NCI-H524 treated with DMSO at 0.1 percent for 48 hours (cell line): ENCODE measurements around the gene TCL1A.
"Not testable (repeated sequence)": the region's sequence is repeated elsewhere in the genome, so short reads cannot be mapped to it uniquely, and the experiment has no call there.

Source experiments
- DNase-seq: peaks from one replicate; lab custom pipeline; 2025; lab: John Stamatoyannopoulos, UW

Gene TCL1A

GRCh38 chr14:95677179-95677835 is 36.6 kb downstream of the TCL1A start:
- no peak for DNase-seq

GRCh38 chr14:95675486-95675885 is 38.4 kb downstream of the TCL1A start:
- no peak for DNase-seq

GRCh38 chr14:95674613-95675012 is 39.3 kb downstream of the TCL1A start:
- DNase-seq: no peak

GRCh38 chr14:95668235-95668772 is 45.6 kb downstream of the TCL1A start:
- no peak for DNase-seq

GRCh38 chr14:95667249-95667693 is 46.7 kb downstream of the TCL1A start:
- DNase-seq: no peak

GRCh38 chr14:95666450-95666849 is 47.5 kb downstream of the TCL1A start:
- no peak for DNase-seq

- not testable (repeated sequence) for DNase-seq
Measured at GRCh38 chr14:95665530-95665929, 48.4 kb downstream of the TCL1A start.

- no peak for DNase-seq
Measured at GRCh38 chr14:95664546-95664945, 49.4 kb downstream of the TCL1A start.

- DNase-seq: no peak
Measured at GRCh38 chr14:95664066-95664465, 49.9 kb downstream of the TCL1A start.

GRCh38 chr14:95663226-95663797 is 50.6 kb downstream of the TCL1A start:
- no peak for DNase-seq

- no peak for DNase-seq
Measured at GRCh38 chr14:95662376-95663186, 51.3 kb downstream of the TCL1A start.

- DNase-seq: no peak
Measured at GRCh38 chr14:95660651-95661515, 53.0 kb downstream of the TCL1A start.

- DNase-seq: no peak
Measured at GRCh38 chr14:95659990-95660385, 53.9 kb downstream of the TCL1A start.
